Measurements from ENCODE around the gene DNER. TPM values are rescaled to one million over a fixed set of nuclear protein-coding genes. Genes with fewer than 3 reads are reported as not detected.

DNER gene
- total and polyA plus RNA-seq, 2 donors (not counting 1 experiment from before 2014, with no cell fraction given): not detected

DNA sequence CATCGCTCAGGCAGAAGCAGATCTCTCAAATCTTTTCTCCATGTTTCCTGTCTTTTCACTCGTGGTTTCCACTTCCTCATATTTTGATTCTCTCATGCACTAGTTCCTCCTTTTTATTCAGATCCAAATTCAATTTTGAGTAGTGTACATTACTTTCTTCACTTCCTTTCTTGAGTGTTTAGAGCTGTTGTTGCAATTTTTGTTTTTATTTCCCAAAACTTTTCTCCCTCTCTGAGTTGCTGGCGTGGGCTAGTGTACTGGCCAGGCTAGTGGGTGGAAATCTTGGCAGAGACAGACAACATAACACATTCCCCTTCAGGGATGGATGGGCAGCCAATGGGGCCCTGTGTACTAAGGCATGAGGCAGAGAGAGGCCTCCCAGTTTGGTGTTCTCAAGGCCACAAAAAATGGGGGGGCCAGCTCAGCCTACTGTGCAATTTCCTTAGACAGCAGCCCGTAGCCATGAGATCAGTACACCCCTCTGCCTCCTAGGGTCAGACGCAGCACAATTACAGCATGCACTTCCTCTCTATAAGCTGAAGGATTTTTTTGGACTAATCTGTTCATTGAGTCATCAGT lies 298.1 kb downstream of the DNER start:
- Histone ChIP-seq H3K36me3 (replicated peaks in 1 of 2; ENCODE audit: control extremely low read depth in 1 of 2, control insufficient read depth in 1 of 2, extremely low read depth in 1 of 2, insufficient read depth in 2 of 2, low read length in 1 of 2) (no peaks in the 10 kb centered on the region), H4K20me1 (ENCODE audit: control insufficient read depth, insufficient read depth, low read length, poor library complexity, severe bottlenecking) (no peaks in the 10 kb centered on the region), H2AFZ (ENCODE audit: insufficient read depth, low read depth, low read length, poor library complexity, severe bottlenecking) (no peak overlapping the region), H3K9me3 (ENCODE audit: control extremely low read depth in 1 of 3, control insufficient read depth in 2 of 3, insufficient read depth in 1 of 3, low read length in 2 of 3) (peaks cover 0 to 10% (median 0%) of the 10 kb centered on the region in 3 donors), H3K9ac (ENCODE audit: low read length) (no peak overlapping the region), H3K4me2 (replicated peaks; ENCODE audit: low read depth, low read length, poor library complexity, severe bottlenecking) (peak overlapping the region; percentile 20), H3K4me1 (ENCODE audit: control insufficient read depth in 2 of 2, insufficient read depth in 2 of 2, low read length in 2 of 2) (peaks cover 14 to 16% of the 10 kb centered on the region in 2 donors), H3K4me3 (ENCODE audit: control extremely low read depth in 1 of 5, extremely low read depth in 1 of 5, insufficient read depth in 1 of 5, low read depth in 2 of 5, low read length in 4 of 5) (no peak overlapping the region), H3K27ac (ENCODE audit: low read length in 2 of 2) (peak overlapping the region; percentile 16 to 57), H3K79me2 (ENCODE audit: control insufficient read depth, insufficient read depth, low read length) (no peaks in the 10 kb centered on the region), H3K27me3 (replicated peaks in 1 of 4; ENCODE audit: control extremely low read depth in 1 of 4, control insufficient read depth in 3 of 4, insufficient read depth in 4 of 4, low read length in 3 of 4) (no peaks in the 10 kb centered on the region)
- Mint-ChIP-seq H3K27me3 (no peaks in the 10 kb centered on the region), H3K9me3 (ENCODE audit: insufficient read depth) (peaks cover 3% of the 10 kb centered on the region), H3K4me3 (no peak overlapping the region), H3K27ac (no peak overlapping the region), H3K4me1 (peaks cover 11% of the 10 kb centered on the region)
- intact Hi-C loops (cut with micrococcal nuclease): no loop called here
- POLR2A ChIA-PET: no interaction called here
- WGBS (ENCODE audit: insufficient coverage): 0% methylated on average over 4 of the region's 5 CpGs
- CTCF ChIA-PET: no interaction called here
- TF ChIP-seq, protein P1, sequence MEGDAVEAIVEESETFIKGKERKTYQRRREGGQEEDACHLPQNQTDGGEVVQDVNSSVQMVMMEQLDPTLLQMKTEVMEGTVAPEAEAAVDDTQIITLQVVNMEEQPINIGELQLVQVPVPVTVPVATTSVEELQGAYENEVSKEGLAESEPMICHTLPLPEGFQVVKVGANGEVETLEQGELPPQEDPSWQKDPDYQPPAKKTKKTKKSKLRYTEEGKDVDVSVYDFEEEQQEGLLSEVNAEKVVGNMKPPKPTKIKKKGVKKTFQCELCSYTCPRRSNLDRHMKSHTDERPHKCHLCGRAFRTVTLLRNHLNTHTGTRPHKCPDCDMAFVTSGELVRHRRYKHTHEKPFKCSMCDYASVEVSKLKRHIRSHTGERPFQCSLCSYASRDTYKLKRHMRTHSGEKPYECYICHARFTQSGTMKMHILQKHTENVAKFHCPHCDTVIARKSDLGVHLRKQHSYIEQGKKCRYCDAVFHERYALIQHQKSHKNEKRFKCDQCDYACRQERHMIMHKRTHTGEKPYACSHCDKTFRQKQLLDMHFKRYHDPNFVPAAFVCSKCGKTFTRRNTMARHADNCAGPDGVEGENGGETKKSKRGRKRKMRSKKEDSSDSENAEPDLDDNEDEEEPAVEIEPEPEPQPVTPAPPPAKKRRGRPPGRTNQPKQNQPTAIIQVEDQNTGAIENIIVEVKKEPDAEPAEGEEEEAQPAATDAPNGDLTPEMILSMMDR (IDR thresholded peaks at IDR 0.05): no peak
- TF ChIP-seq EZH2 (IDR thresholded peaks at IDR 0.05; ENCODE audit: borderline replicate concordance, insufficient read depth, low read depth, low read length, poor library complexity, severe bottlenecking): no peak
- peak; percentile 9 for DNase-seq
- no peak for ATAC-seq (ENCODE audit: low read depth)

DNA sequence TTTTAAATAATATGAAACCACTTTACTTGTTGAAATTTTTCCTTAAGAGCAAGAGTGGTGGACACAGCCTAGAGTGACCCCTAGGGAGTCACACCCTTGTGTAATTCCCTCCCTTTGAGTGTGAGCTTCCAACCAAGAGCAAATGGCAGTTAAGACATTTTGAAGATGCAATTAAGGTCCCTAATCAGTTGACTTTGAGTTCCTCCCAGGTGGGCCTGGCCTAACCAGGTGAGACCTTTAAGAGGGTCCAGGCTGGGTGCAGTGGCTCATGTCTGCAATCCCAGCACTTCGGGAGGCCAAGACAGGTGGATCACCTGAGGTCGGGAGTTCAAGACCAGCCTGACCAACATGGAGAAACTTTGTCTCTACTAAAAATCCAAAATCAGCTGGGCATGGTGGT lies 299.7 kb downstream of the DNER start:
- Mint-ChIP-seq H3K4me3 (no peak overlapping the region), H3K9me3 (ENCODE audit: insufficient read depth) (peaks cover 3% of the 10 kb centered on the region), H3K27me3 (no peaks in the 10 kb centered on the region), H3K27ac (no peak overlapping the region), H3K4me1 (peaks cover 11% of the 10 kb centered on the region)
- Histone ChIP-seq H2AFZ (ENCODE audit: insufficient read depth, low read depth, low read length, poor library complexity, severe bottlenecking) (no peak overlapping the region), H3K9me3 (ENCODE audit: control extremely low read depth in 1 of 3, control insufficient read depth in 2 of 3, insufficient read depth in 1 of 3, low read length in 2 of 3) (peaks cover 0 to 10% (median 0%) of the 10 kb centered on the region in 3 donors), H3K9ac (ENCODE audit: low read length) (no peak overlapping the region), H3K4me3 (ENCODE audit: control extremely low read depth in 1 of 5, extremely low read depth in 1 of 5, insufficient read depth in 1 of 5, low read depth in 2 of 5, low read length in 4 of 5) (no peak overlapping the region), H3K27ac (ENCODE audit: low read length in 2 of 2) (no peak overlapping the region), H4K20me1 (ENCODE audit: control insufficient read depth, insufficient read depth, low read length, poor library complexity, severe bottlenecking) (no peaks in the 10 kb centered on the region), H3K79me2 (ENCODE audit: control insufficient read depth, insufficient read depth, low read length) (no peaks in the 10 kb centered on the region), H3K27me3 (replicated peaks in 1 of 4; ENCODE audit: control extremely low read depth in 1 of 4, control insufficient read depth in 3 of 4, insufficient read depth in 4 of 4, low read length in 3 of 4) (no peaks in the 10 kb centered on the region), H3K36me3 (replicated peaks in 1 of 2; ENCODE audit: control extremely low read depth in 1 of 2, control insufficient read depth in 1 of 2, extremely low read depth in 1 of 2, insufficient read depth in 2 of 2, low read length in 1 of 2) (no peaks in the 10 kb centered on the region), H3K4me1 (ENCODE audit: control insufficient read depth in 2 of 2, insufficient read depth in 2 of 2, low read length in 2 of 2) (peaks cover 14 to 16% of the 10 kb centered on the region in 2 donors), H3K4me2 (replicated peaks; ENCODE audit: low read depth, low read length, poor library complexity, severe bottlenecking) (no peak overlapping the region)
- WGBS (ENCODE audit: insufficient coverage): no CpG with 5 or more reads among the region's 2 CpGs
- DNase-seq (no peak), ATAC-seq (ENCODE audit: low read depth) (no peak)
- CTCF ChIA-PET: no interaction called here
- TF ChIP-seq, protein P1 (IDR thresholded peaks at IDR 0.05): no peak
- no peak for TF ChIP-seq EZH2 (IDR thresholded peaks at IDR 0.05; ENCODE audit: borderline replicate concordance, insufficient read depth, low read depth, low read length, poor library complexity, severe bottlenecking)
- intact Hi-C loops (cut with micrococcal nuclease): no loop called here
- POLR2A ChIA-PET: no interaction called here
